Esophagus squamous epithelium (tissue), 4 donors: Measurements from ENCODE around the gene RGPD5.
"Not testable (repeated sequence)": the region's sequence is repeated elsewhere in the genome, so short reads cannot be mapped to it uniquely, and the experiment has no call there.

ENCODE experiments used
- CTCF ChIP-seq, 6 experiments: fragments of 450-650 bp in 4 of 6; fragments of 200-600 bp in 2 of 6; sonication (generic) in 2 of 6; IDR thresholded peaks; one replicate each; pipeline ENCODE4 v1.5.1; 2016 to 2019; ENCODE audit warnings: antibody characterized with exemption in 6 of 6, mild to moderate bottlenecking in 4 of 6, moderate library complexity in 4 of 6
- POLR2A ChIP-seq, 4 donors: fragments of 450-650 bp; IDR thresholded peaks; one replicate each; pipeline ENCODE4 v1.6.1; 2017; ENCODE audit warnings: antibody characterized with exemption in 4 of 4, mild to moderate bottlenecking in 4 of 4, moderate library complexity in 3 of 4

GRCh38 chr2:109766886-109767578 lies 27.1 kb upstream of the RGPD5 start:
- TF ChIP-seq CTCF, POLR2A (IDR thresholded peaks at IDR 0.05): not testable (repeated sequence)
